ENCODE measurements around the gene FNIP2.

GRCh38 chr4:158793021-158793420, 24.2 kb downstream of the FNIP2 start:
- TF ChIP-seq CTCF (IDR thresholded peaks at IDR 0.05) = no peak
- TF ChIP-seq POLR2A (IDR thresholded peaks at IDR 0.05) = no peak
